MM.1S (cell line): ENCODE data around the gene PCP4.

Source experiments
- DNase-seq: peaks from one replicate; pipeline ENCODE4 v3.0.0-alpha.2; 2015
- H2AFZ ChIP-seq: fragments of 300-600 bp; sonication (generic); 2 replicates; pipeline ENCODE4 v1.6.0; 2016; ENCODE audit warnings: antibody characterized with exemption, low read length
- H3F3A ChIP-seq: fragments of 300-600 bp; sonication (generic); 2 replicates; pipeline ENCODE4 v1.6.1; 2016; ENCODE audit warnings: mild to moderate bottlenecking, antibody characterized with exemption, low read length, moderate library complexity, mixed read lengths; ENCODE audit not compliant: insufficient read depth
- H3K27ac ChIP-seq: fragments of 300-600 bp; sonication (generic); 2 replicates; pipeline ENCODE4 v1.5.1; 2016; ENCODE audit warnings: mild to moderate bottlenecking, low read length
- H3K27me3 ChIP-seq: fragments of 300-600 bp; sonication (generic); replicated peaks from 2 replicates; pipeline ENCODE4 v1.6.0; 2016; ENCODE audit warnings: low read length; ENCODE audit not compliant: insufficient read depth
- H3K36me3 ChIP-seq: fragments of 300-600 bp; sonication (generic); replicated peaks from 2 replicates; pipeline ENCODE4 v1.6.1; 2016; ENCODE audit warnings: mild to moderate bottlenecking, low read length, mixed read lengths; ENCODE audit not compliant: insufficient read depth
- H3K4me1 ChIP-seq: fragments of 300-600 bp; sonication (generic); 2 replicates; pipeline ENCODE4 v1.6.1; 2016; ENCODE audit warnings: low read length, mixed read lengths
- H3K4me2 ChIP-seq: fragments of 300-600 bp; sonication (generic); 2 replicates; pipeline ENCODE4 v1.6.0; 2016; ENCODE audit warnings: low read depth, low read length
- H3K4me3 ChIP-seq: fragments of 300-600 bp; sonication (generic); 2 replicates; pipeline ENCODE4 v1.5.1; 2016; ENCODE audit warnings: low read length, mixed read lengths
- H3K79me2 ChIP-seq: fragments of 300-600 bp; sonication (generic); 2 replicates; pipeline ENCODE4 v1.6.1; 2016; ENCODE audit warnings: mixed run types, low read length, mixed read lengths
- H3K9ac ChIP-seq: fragments of 300-600 bp; sonication (generic); 2 replicates; pipeline ENCODE4 v1.6.1; 2016; ENCODE audit warnings: low read length, mixed read lengths
- H3K9me2 ChIP-seq: fragments of 300-600 bp; sonication (generic); replicated peaks from 2 replicates; pipeline ENCODE4 v1.6.1; 2016; ENCODE audit warnings: mild to moderate bottlenecking, low read length, mixed read lengths; ENCODE audit not compliant: insufficient read depth
- H3K9me3 ChIP-seq: fragments of 300-600 bp; sonication (generic); replicated peaks from 2 replicates; pipeline ENCODE4 v1.6.1; 2016; ENCODE audit warnings: mild to moderate bottlenecking, low read length, mixed read lengths; ENCODE audit not compliant: insufficient read depth
- H4K20me1 ChIP-seq: fragments of 300-600 bp; sonication (generic); 2 replicates; pipeline ENCODE4 v1.6.1; 2016; ENCODE audit warnings: mild to moderate bottlenecking, low read length, moderate library complexity, mixed read lengths; ENCODE audit not compliant: insufficient read depth
- CTCF ChIP-seq: fragments of 300-600 bp; sonication (generic); IDR thresholded peaks from 2 replicates; pipeline ENCODE4 v1.5.1; 2016; ENCODE audit warnings: antibody characterized with exemption, low read length, mixed read lengths
- EZH2 ChIP-seq: fragments of 300-600 bp; sonication (generic); optimal IDR thresholded peaks from 2 replicates; pipeline ENCODE3; 2017; ENCODE audit warnings: low read depth, mild to moderate bottlenecking, antibody characterized with exemption, low read length, mixed read lengths
- EZH2phosphoT487 ChIP-seq: fragments of 300-600 bp; sonication (generic); IDR thresholded peaks from 2 replicates; pipeline ENCODE4 v1.6.1; 2018; ENCODE audit warnings: antibody characterized with exemption, low read length

PCP4 gene

GRCh38 chr21:39947031-39947430 lies 79.8 kb downstream of the PCP4 start:
- H3K4me3 ChIP-seq, result no peak overlapping the region

GRCh38 chr21:39951183-39952101 lies 84.2 kb downstream of the PCP4 start:
- no peak for TF ChIP-seq EZH2
- TF ChIP-seq CTCF, result no peak
- TF ChIP-seq EZH2phosphoT487, result no peak
- Histone ChIP-seq H3F3A (peaks cover 40% of the 10 kb centered on the region), H3K9me3 (no peaks in the 10 kb centered on the region), H3K9ac (no peak overlapping the region), H3K27ac (no peak overlapping the region), H3K36me3 (peaks cover 8% of the 10 kb centered on the region), H3K4me1 (peaks cover 45% of the 10 kb centered on the region), H4K20me1 (no peaks in the 10 kb centered on the region), H3K9me2 (no peaks in the 10 kb centered on the region), H3K79me2 (peaks cover 47% of the 10 kb centered on the region), H3K27me3 (no peaks in the 10 kb centered on the region), H3K4me3 (no peak overlapping the region), H3K4me2 (no peak overlapping the region), H2AFZ (no peak overlapping the region)
- DNase-seq, result no peak

More at GRCh38 chr21:39947031-39947430, 79.8 kb downstream of the PCP4 start:
- DNase-seq, result no peak
- Histone ChIP-seq H2AFZ (no peak overlapping the region), H3K9me2 (no peaks in the 10 kb centered on the region), H3K4me2 (peak overlapping the region; percentile 34), H3K36me3 (no peaks in the 10 kb centered on the region), H3F3A (peaks cover 5% of the 10 kb centered on the region), H3K27ac (peak overlapping the region; percentile 4; the same call in 1 of the 2 replicates), H3K9me3 (no peaks in the 10 kb centered on the region), H3K4me1 (peaks cover 55% of the 10 kb centered on the region), H4K20me1 (no peaks in the 10 kb centered on the region), H3K79me2 (0 out of 2 replicates have a peak, but pooled peaks cover 5% of the 10 kb centered on the region), H3K9ac (no peak overlapping the region), H3K27me3 (no peaks in the 10 kb centered on the region)
- TF ChIP-seq EZH2 (no peak), EZH2phosphoT487 (no peak), CTCF (no peak)

- H3K4me3 ChIP-seq, result no peak overlapping the region
- H3K36me3 ChIP-seq, result peaks cover 10% of the 10 kb centered on the region
- H2AFZ ChIP-seq, result no peak overlapping the region
- no peak overlapping the region for H3K27ac ChIP-seq
- TF ChIP-seq EZH2 (no peak), CTCF (no peak), EZH2phosphoT487 (no peak)
- no peak for DNase-seq
- H3K9me3 ChIP-seq, result no peaks in the 10 kb centered on the region
- peaks cover 44% of the 10 kb centered on the region for H3F3A ChIP-seq
- H3K9ac ChIP-seq, result no peak overlapping the region
- H3K79me2 ChIP-seq, result peaks cover 55% of the 10 kb centered on the region
- H3K9me2 ChIP-seq, result no peaks in the 10 kb centered on the region
- H3K4me1 ChIP-seq, result peaks cover 37% of the 10 kb centered on the region
- H3K27me3 ChIP-seq, result no peaks in the 10 kb centered on the region
- no peaks in the 10 kb centered on the region for H4K20me1 ChIP-seq
- no peak overlapping the region for H3K4me2 ChIP-seq
Measured at GRCh38 chr21:39952265-39952664, 85.0 kb downstream of the PCP4 start.
